CD14-positive monocyte (primary cell): Measurements from ENCODE around the gene DENND4A. TPM values are rescaled to one million over a fixed set of nuclear protein-coding genes. Genes with fewer than 3 reads are reported as not detected.

Experiments used
- DNase-seq, 3 donors: peaks; one replicate each; pipeline ENCODE4 v3.0.0-alpha.2; 2011 to 2022
- H2AFZ ChIP-seq: 2 replicates; pipeline ENCODE4 v1.6.0; 2012; ENCODE audit warnings: mild to moderate bottlenecking, low read depth, low read length, inconsistent platforms; ENCODE audit not compliant: insufficient read depth, poor library complexity, severe bottlenecking
- H3K27ac ChIP-seq, 2 donors: 1 replicate in 1 of 2; 2 replicates in 1 of 2; pipeline ENCODE4 v1.5.1; 2012 to 2013; ENCODE audit warnings: low read length in 2 of 2, control low read depth in 1 of 2, inconsistent platforms in 1 of 2, low read depth in 1 of 2, mild to moderate bottlenecking in 1 of 2
- H3K27me3 ChIP-seq, 2 donors: one replicate each; pipeline versions ENCODE4 v1.6.0 to v1.6.1; 2011 to 2013; ENCODE audit warnings: low read length in 2 of 2; ENCODE audit not compliant: control insufficient read depth in 2 of 2, insufficient read depth in 2 of 2
- H3K36me3 ChIP-seq, 2 donors: replicated peaks in 1 of 2; 1 replicate in 1 of 2; 2 replicates in 1 of 2; pipeline versions ENCODE4 v1.5.1 to v1.6.1; 2012 to 2013; ENCODE audit warnings: low read length in 2 of 2, control low read depth in 1 of 2, inconsistent platforms in 1 of 2, mild to moderate bottlenecking in 1 of 2; ENCODE audit not compliant: insufficient read depth in 2 of 2, control insufficient read depth in 1 of 2
- H3K4me1 ChIP-seq, 2 donors: 1 replicate in 1 of 2; 2 replicates in 1 of 2; pipeline versions ENCODE4 v1.5.1 to v1.6.1; 2012 to 2013; ENCODE audit warnings: low read length in 2 of 2, control low read depth in 1 of 2, inconsistent platforms in 1 of 2, mild to moderate bottlenecking in 1 of 2, moderate library complexity in 1 of 2; ENCODE audit not compliant: insufficient read depth in 2 of 2, control insufficient read depth in 1 of 2
- H3K4me2 ChIP-seq: replicated peaks from 2 replicates; pipeline ENCODE3; 2012; ENCODE audit warnings: low read length, moderate library complexity, mild to moderate bottlenecking; ENCODE audit not compliant: poor library complexity, severe bottlenecking; ENCODE audit errors: extremely low read depth
- H3K4me3 ChIP-seq, 3 experiments: fragments of 200-600 bp in 1 of 3; sonication (generic) in 1 of 3; replicated peaks in 1 of 3; 1 replicate in 2 of 3; 2 replicates in 1 of 3; pipeline ENCODE4 v1.5.1; 2011 to 2013; ENCODE audit warnings: low read length in 3 of 3, mild to moderate bottlenecking in 3 of 3, control low read depth in 2 of 3, low read depth in 2 of 3, inconsistent platforms in 1 of 3, moderate library complexity in 1 of 3
- H3K79me2 ChIP-seq: 2 replicates; pipeline ENCODE4 v1.6.0; 2012; ENCODE audit warnings: mild to moderate bottlenecking, control low read depth, inconsistent platforms, low read length, moderate library complexity; ENCODE audit not compliant: insufficient read depth
- H3K9ac ChIP-seq: 2 replicates; pipeline ENCODE4 v1.6.0; 2017; ENCODE audit warnings: low read length, mild to moderate bottlenecking; ENCODE audit not compliant: insufficient read depth, poor library complexity, severe bottlenecking
- H3K9me3 ChIP-seq, 2 donors: replicated peaks in 1 of 2; 1 replicate in 1 of 2; 2 replicates in 1 of 2; pipeline versions ENCODE4 v1.5.1 to v1.6.1; 2012 to 2013; ENCODE audit warnings: low read length in 2 of 2, control low read depth in 1 of 2; ENCODE audit not compliant: control insufficient read depth in 1 of 2, insufficient read depth in 1 of 2
- H4K20me1 ChIP-seq: 2 replicates; pipeline ENCODE4 v1.6.0; 2012; ENCODE audit warnings: mild to moderate bottlenecking, low read length, control low read depth, moderate library complexity; ENCODE audit not compliant: insufficient read depth
- H3K27ac Mint-ChIP-seq, 7 donors: one replicate each; pipeline ENCODE4 v1.8.0; 2020; ENCODE audit warnings: mild to moderate bottlenecking in 7 of 7, mixed read lengths in 7 of 7, moderate library complexity in 6 of 7, inconsistent platforms in 2 of 7
- H3K27me3 Mint-ChIP-seq, 3 donors: one replicate each; pipeline ENCODE4 v1.8.0; 2021 to 2022; ENCODE audit warnings: low read depth in 3 of 3, mild to moderate bottlenecking in 3 of 3, mixed read lengths in 3 of 3, moderate library complexity in 3 of 3, inconsistent platforms in 1 of 3
- H3K36me3 Mint-ChIP-seq, 2 donors: one replicate each; pipeline ENCODE4 v1.8.0; 2020; ENCODE audit warnings: mixed read lengths in 2 of 2, inconsistent platforms in 1 of 2, mild to moderate bottlenecking in 1 of 2
- H3K4me1 Mint-ChIP-seq: one replicate; pipeline ENCODE4 v1.8.0; 2020; ENCODE audit warnings: mild to moderate bottlenecking, mixed read lengths
- H3K4me3 Mint-ChIP-seq, 2 donors: one replicate each; pipeline ENCODE4 v1.8.0; 2020; ENCODE audit warnings: mild to moderate bottlenecking in 2 of 2, mixed read lengths in 2 of 2, moderate library complexity in 1 of 2
- H3K9me3 Mint-ChIP-seq, 7 donors: one replicate each; pipeline ENCODE4 v1.8.0; 2020 to 2022; ENCODE audit warnings: mixed read lengths in 7 of 7, mild to moderate bottlenecking in 6 of 7, moderate library complexity in 6 of 7, inconsistent platforms in 2 of 7
- CTCF ChIP-seq: fragments of 200-600 bp; IDR thresholded peaks from one replicate; pipeline ENCODE4 v1.8.0; 2022; ENCODE audit warnings: antibody characterized with exemption, mild to moderate bottlenecking
- WGBS: methylation state at CpG from one replicate; pipeline ENCODE4 v1.1.5; 2013; ENCODE audit warnings: missing lambda C conversion rate; ENCODE audit not compliant: insufficient coverage; 5-methylcytosine and 5-hydroxymethylcytosine counted together
- intact Hi-C, 2 donors: fragments of 100-400 bp; cut with micrococcal nuclease; formaldehyde crosslinking; loops; one replicate each; pipeline versions ENCODE4 v1.15.0 to v1.15.1; 2023
- polyA plus RNA-seq, 3 donors: library from polyadenylated mRNA; depleted of rRNA in 1 of 3; unstranded in 2 of 3; stranded (reverse) in 1 of 3; fragments of 300-500 nt in 2 of 3; fragments of >200 nt in 1 of 3; fragmentation: Illumina TruSeq in 2 of 3; gene quantifications; 1 replicate in 2 of 3; 2 replicates in 1 of 3; pipeline ENCODE4 v1.2.3, GENCODE V29; 2012 to 2021

Gene DENND4A
- polyA plus RNA-seq, 3 donors: 4.6 to 11.0 (median 6.9) TPM

- TF ChIP-seq CTCF: no peak
- H4K20me1 ChIP-seq: no peaks in the 10 kb centered on the region
- Mint-ChIP-seq H3K36me3 (peaks cover 30 to 59% of the 10 kb centered on the region in 2 donors), H3K4me3 (no peak overlapping the region), H3K27me3 (peaks cover 0 to 3% (median 0%) of the 10 kb centered on the region in 3 donors), H3K9me3 (peaks cover 0 to 2% (median 0%) of the 10 kb centered on the region in 7 donors), H3K4me1 (no peaks in the 10 kb centered on the region), H3K27ac (no peak overlapping the region)
- no peak overlapping the region for H3K27ac ChIP-seq
- H2AFZ ChIP-seq: no peak overlapping the region
- peaks cover 3% of the 10 kb centered on the region for H3K79me2 ChIP-seq
- no peak for DNase-seq
- 100% methylated on average over 1 of the region's 1 CpG for WGBS
- intact Hi-C loops: no loop called here
- peaks cover 15 to 60% of the 10 kb centered on the region in 2 donors for H3K36me3 ChIP-seq
- H3K27me3 ChIP-seq: no peaks in the 10 kb centered on the region
- no peak overlapping the region for H3K4me3 ChIP-seq
- H3K4me1 ChIP-seq: no peaks in the 10 kb centered on the region
- no peak overlapping the region for H3K9ac ChIP-seq
- no peaks in the 10 kb centered on the region for H3K9me3 ChIP-seq
- H3K4me2 ChIP-seq: no peak overlapping the region
Measured at GRCh38 chr15:65743637-65744252, 48.3 kb downstream of the DENND4A start.

- intact Hi-C loops: no loop called here
- Mint-ChIP-seq H3K27ac (peak overlapping the region in 4 of 7 donors; percentile 24 to 71 (median 58)), H3K4me1 (peaks cover 3% of the 10 kb centered on the region), H3K4me3 (no peak overlapping the region), H3K36me3 (peaks cover 46 to 67% of the 10 kb centered on the region in 2 donors), H3K27me3 (no peaks in the 10 kb centered on the region), H3K9me3 (peaks cover 0 to 2% (median 0%) of the 10 kb centered on the region in 7 donors)
- Histone ChIP-seq H3K4me1 (no peaks in the 10 kb centered on the region), H2AFZ (no peak overlapping the region), H3K9ac (no peak overlapping the region), H3K9me3 (no peaks in the 10 kb centered on the region), H4K20me1 (no peaks in the 10 kb centered on the region), H3K4me3 (no peak overlapping the region), H3K36me3 (peaks cover 44 to 92% of the 10 kb centered on the region in 2 donors), H3K4me2 (no peak overlapping the region), H3K27me3 (no peaks in the 10 kb centered on the region), H3K79me2 (peaks cover 3% of the 10 kb centered on the region), H3K27ac (peak overlapping the region in 1 of 2 donors; percentile 20)
- DNase-seq: peak in 1 of 3 donors; percentile 7
- no CpG with 5 or more reads among the region's 5 CpGs for WGBS
- TF ChIP-seq CTCF: no peak
Measured at GRCh38 chr15:65740148-65740547, 51.9 kb downstream of the DENND4A start.
